Activated CD4-positive, alpha-beta memory T cell treated with anti-CD3 and anti-CD28 coated beads, Interleukin-2, amount 10 ng/mL, durations not matched to agents 7 days and 5 days (primary cell): Measurements from ENCODE around the gene ANKHD1. TPM values are rescaled to one million over a fixed set of nuclear protein-coding genes. Genes with fewer than 3 reads are reported as not detected.
A peak's percentile ranks its signal among the peaks of the same experiment; 100 is the strongest.
"Not testable (repeated sequence)": the region's sequence is repeated elsewhere in the genome, so short reads cannot be mapped to it uniquely, and the experiment has no call there.

ENCODE experiments used
- CTCF ChIA-PET: fragments of 350-600 bp; sonication (Branson Sonifier 250); formaldehyde crosslinking; loops from one replicate; lab custom pipeline; 2021; ENCODE audit warnings: antibody characterized with exemption, inconsistent platforms; lab: Charles Lee
- POLR2A ChIA-PET: fragments of 350-600 bp; sonication (Branson Sonifier 250); formaldehyde crosslinking; loops from one replicate; lab custom pipeline; 2021; ENCODE audit warnings: antibody characterized with exemption; lab: Charles Lee
- DNase-seq: peaks from one replicate; pipeline ENCODE4 v3.0.0-alpha.2; 2020
- H3K27ac Mint-ChIP-seq: one replicate; pipeline ENCODE4 v1.8.0; 2021; ENCODE audit warnings: mild to moderate bottlenecking, mixed read lengths
- H3K27me3 Mint-ChIP-seq: one replicate; pipeline ENCODE4 v1.8.0; 2021; ENCODE audit warnings: mixed read lengths
- H3K36me3 Mint-ChIP-seq: one replicate; pipeline ENCODE4 v1.8.0; 2021; ENCODE audit warnings: low read depth, mixed read lengths
- H3K4me1 Mint-ChIP-seq: one replicate; pipeline ENCODE4 v1.8.0; 2021; ENCODE audit warnings: mixed read lengths
- H3K4me3 Mint-ChIP-seq: one replicate; pipeline ENCODE4 v1.8.0; 2021; ENCODE audit warnings: mild to moderate bottlenecking, mixed read lengths
- H3K9me3 Mint-ChIP-seq: one replicate; pipeline ENCODE4 v1.8.0; 2021; ENCODE audit warnings: mixed read lengths
- total RNA-seq, 2 experiments: library from RNA; stranded (reverse); gene quantifications; one replicate each; pipeline ENCODE4 v1.2.3, GENCODE V29; 2021

The ANKHD1 gene
- total RNA-seq, 2 experiments from 2014 or later, result 109 to 122 TPM

- Mint-ChIP-seq H3K27me3 (no peaks in the 10 kb centered on the region), H3K27ac (peak overlapping the region; percentile 93), H3K4me1 (peaks cover 50% of the 10 kb centered on the region), H3K36me3 (peaks cover 39% of the 10 kb centered on the region), H3K4me3 (no peak overlapping the region), H3K9me3 (no peaks in the 10 kb centered on the region)
- DNase-seq, result no peak
- CTCF ChIA-PET, result interaction anchor here (0.8 to 1.9 kb wide), 8 partner anchors 22 to 330 kb away, joined by 3 to 12 read pairs (median 5); partner anchors contain the start of genes CD14 and EIF4EBP3
- POLR2A ChIA-PET, result interaction anchor here (1.2 to 5.9 kb wide), 6 partner anchors 13 to 169 kb away, joined by 5 to 29 read pairs (median 9); partner anchors contain the start of genes ANKHD1, EIF4EBP3, HARS1 and HARS2
Observed at GRCh38 chr5:140570058-140570457, 168.4 kb downstream of the ANKHD1 start.

- POLR2A ChIA-PET, result interaction anchor here (3.4 to 5.9 kb wide), 2 partner anchors 13 to 23 kb away, joined by 12 to 29 read pairs; partner anchors contain the start of genes EIF4EBP3 and SRA1
- Mint-ChIP-seq H3K27ac (peak overlapping the region; percentile 93), H3K9me3 (no peaks in the 10 kb centered on the region), H3K36me3 (peaks cover 37% of the 10 kb centered on the region), H3K27me3 (no peaks in the 10 kb centered on the region), H3K4me3 (no peak overlapping the region), H3K4me1 (peaks cover 46% of the 10 kb centered on the region)
- no peak for DNase-seq
- CTCF ChIA-PET, result interaction anchor here (0.6 to 1.9 kb wide), 6 partner anchors 65 to 330 kb away, joined by 3 to 12 read pairs (median 4); no protein-coding TSS in a partner anchor
Observed at GRCh38 chr5:140570488-140570887, 168.9 kb downstream of the ANKHD1 start.

GRCh38 chr5:140571105-140571504 lies 169.5 kb downstream of the ANKHD1 start:
- ChIA-PET POLR2A (interaction anchor here (3.4 to 5.9 kb wide), 2 partner anchors 14 to 24 kb away, joined by 12 to 29 read pairs; partner anchors contain the start of genes EIF4EBP3 and SRA1), CTCF (interaction anchor here (0.6 to 1.9 kb wide), 5 partner anchors 12 to 140 kb away, joined by 3 to 12 read pairs (median 3); no protein-coding TSS in a partner anchor)
- no peak overlapping the region for H3K4me3 Mint-ChIP-seq
- DNase-seq, result no peak
- H3K9me3 Mint-ChIP-seq, result no peaks in the 10 kb centered on the region
- H3K36me3 Mint-ChIP-seq, result peaks cover 33% of the 10 kb centered on the region
- peaks cover 40% of the 10 kb centered on the region for H3K4me1 Mint-ChIP-seq
- H3K27me3 Mint-ChIP-seq, result no peaks in the 10 kb centered on the region
- H3K27ac Mint-ChIP-seq, result no peak overlapping the region

- POLR2A ChIA-PET, result no interaction called here
- no peak for DNase-seq
- H3K27me3 Mint-ChIP-seq, result no peaks in the 10 kb centered on the region
- H3K27ac Mint-ChIP-seq, result no peak overlapping the region
- H3K4me3 Mint-ChIP-seq, result no peak overlapping the region
- H3K4me1 Mint-ChIP-seq, result peaks cover 15% of the 10 kb centered on the region
- H3K36me3 Mint-ChIP-seq, result peaks cover 13% of the 10 kb centered on the region
- CTCF ChIA-PET, result interaction anchor here (1.3 kb wide), 2 partner anchors 26 to 61 kb away, joined by 3 read pairs; partner anchors contain the start of gene EIF4EBP3
- no peaks in the 10 kb centered on the region for H3K9me3 Mint-ChIP-seq
Observed at GRCh38 chr5:140573683-140574082, 172.1 kb downstream of the ANKHD1 start.

- Mint-ChIP-seq H3K4me1 (peaks cover 10% of the 10 kb centered on the region), H3K27ac (no peak overlapping the region), H3K9me3 (no peaks in the 10 kb centered on the region), H3K27me3 (no peaks in the 10 kb centered on the region), H3K4me3 (no peak overlapping the region), H3K36me3 (peaks cover 9% of the 10 kb centered on the region)
- CTCF ChIA-PET, result interaction anchor here (1.3 kb wide), 2 partner anchors 27 to 60 kb away, joined by 3 read pairs; partner anchors contain the start of gene EIF4EBP3
- no peak for DNase-seq
- POLR2A ChIA-PET, result no interaction called here
Observed at GRCh38 chr5:140574165-140574564, 172.5 kb downstream of the ANKHD1 start.

GRCh38 chr5:140575309-140575708 lies 173.7 kb downstream of the ANKHD1 start:
- peaks cover under 1% of the 10 kb centered on the region for H3K4me1 Mint-ChIP-seq
- H3K4me3 Mint-ChIP-seq, result no peak overlapping the region
- ChIA-PET CTCF (no interaction called here), POLR2A (interaction anchor here (3.1 kb wide), 1 partner anchor 10 kb away, joined by 11 read pairs; no protein-coding TSS in a partner anchor)
- no peak for DNase-seq
- no peaks in the 10 kb centered on the region for H3K9me3 Mint-ChIP-seq
- no peak overlapping the region for H3K27ac Mint-ChIP-seq
- H3K36me3 Mint-ChIP-seq, result peaks cover 3% of the 10 kb centered on the region
- H3K27me3 Mint-ChIP-seq, result peaks cover 1% of the 10 kb centered on the region

- H3K36me3 Mint-ChIP-seq, result no peaks in the 10 kb centered on the region
- ChIA-PET POLR2A (interaction anchor here (1.1 to 3.1 kb wide), 2 partner anchors 11 to 54 kb away, joined by 3 to 11 read pairs; no protein-coding TSS in a partner anchor), CTCF (no interaction called here)
- H3K4me1 Mint-ChIP-seq, result no peaks in the 10 kb centered on the region
- peaks cover 9% of the 10 kb centered on the region for H3K27me3 Mint-ChIP-seq
- no peak overlapping the region for H3K4me3 Mint-ChIP-seq
- no peak for DNase-seq
- no peaks in the 10 kb centered on the region for H3K9me3 Mint-ChIP-seq
- no peak overlapping the region for H3K27ac Mint-ChIP-seq
Observed at GRCh38 chr5:140576776-140577201, 175.2 kb downstream of the ANKHD1 start.

GRCh38 chr5:140579188-140579747 lies 177.6 kb downstream of the ANKHD1 start:
- not testable (repeated sequence) for H3K4me1 Mint-ChIP-seq, H3K36me3 Mint-ChIP-seq, H3K27ac Mint-ChIP-seq, H3K9me3 Mint-ChIP-seq, DNase-seq, H3K4me3 Mint-ChIP-seq
- POLR2A ChIA-PET, result interaction anchor here (0.6 to 1.3 kb wide), 2 partner anchors 14 to 543 kb away, joined by 3 read pairs; partner anchors contain the start of gene SLC35A4
- H3K27me3 Mint-ChIP-seq, result peaks cover 16% of the 10 kb centered on the region
- CTCF ChIA-PET, result interaction anchor here (0.8 to 2.1 kb wide), 2 partner anchors 14 to 56 kb away, joined by 3 to 5 read pairs; partner anchors contain the start of gene SLC35A4

- H3K9me3 Mint-ChIP-seq, result no peaks in the 10 kb centered on the region
- POLR2A ChIA-PET, result no interaction called here
- no peaks in the 10 kb centered on the region for H3K36me3 Mint-ChIP-seq
- H3K27me3 Mint-ChIP-seq, result peaks cover 6% of the 10 kb centered on the region
- CTCF ChIA-PET, result no interaction called here
- H3K4me1 Mint-ChIP-seq, result no peaks in the 10 kb centered on the region
- no peak for DNase-seq
- H3K4me3 Mint-ChIP-seq, result no peak overlapping the region
- no peak overlapping the region for H3K27ac Mint-ChIP-seq
Observed at GRCh38 chr5:140587495-140587894, 185.9 kb downstream of the ANKHD1 start.

GRCh38 chr5:140588311-140589070 lies 186.9 kb downstream of the ANKHD1 start:
- DNase-seq, result no peak
- Mint-ChIP-seq H3K4me1 (no peaks in the 10 kb centered on the region), H3K9me3 (no peaks in the 10 kb centered on the region), H3K36me3 (no peaks in the 10 kb centered on the region), H3K27me3 (peaks cover 2% of the 10 kb centered on the region), H3K27ac (no peak overlapping the region), H3K4me3 (no peak overlapping the region)
- POLR2A ChIA-PET, result no interaction called here
- CTCF ChIA-PET, result interaction anchor here (0.6 to 1.0 kb wide), 2 partner anchors 46 to 231 kb away, joined by 3 to 4 read pairs; no protein-coding TSS in a partner anchor
